ENCODE measurements around the gene PRCP.

DNA sequence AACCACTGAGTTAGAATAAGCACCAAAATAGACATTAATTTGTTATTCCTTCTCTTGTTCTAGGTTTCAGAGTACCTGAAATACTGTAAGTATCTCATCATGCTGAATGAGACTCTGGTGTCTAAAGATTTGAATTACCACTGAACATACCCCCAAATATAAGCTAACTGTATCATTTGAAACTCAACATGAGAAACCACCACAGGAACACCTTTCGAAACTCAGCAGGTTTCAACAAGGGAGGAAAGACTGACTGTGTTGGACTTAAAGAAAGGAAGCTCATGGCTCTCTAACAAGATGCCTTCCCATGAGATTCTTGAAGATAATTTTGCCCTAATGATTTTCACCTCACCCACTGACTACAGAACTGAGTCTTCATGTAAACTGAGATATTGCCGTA is 37.0 kb downstream of the PRCP start:
- TF ChIP-seq, protein P1, sequence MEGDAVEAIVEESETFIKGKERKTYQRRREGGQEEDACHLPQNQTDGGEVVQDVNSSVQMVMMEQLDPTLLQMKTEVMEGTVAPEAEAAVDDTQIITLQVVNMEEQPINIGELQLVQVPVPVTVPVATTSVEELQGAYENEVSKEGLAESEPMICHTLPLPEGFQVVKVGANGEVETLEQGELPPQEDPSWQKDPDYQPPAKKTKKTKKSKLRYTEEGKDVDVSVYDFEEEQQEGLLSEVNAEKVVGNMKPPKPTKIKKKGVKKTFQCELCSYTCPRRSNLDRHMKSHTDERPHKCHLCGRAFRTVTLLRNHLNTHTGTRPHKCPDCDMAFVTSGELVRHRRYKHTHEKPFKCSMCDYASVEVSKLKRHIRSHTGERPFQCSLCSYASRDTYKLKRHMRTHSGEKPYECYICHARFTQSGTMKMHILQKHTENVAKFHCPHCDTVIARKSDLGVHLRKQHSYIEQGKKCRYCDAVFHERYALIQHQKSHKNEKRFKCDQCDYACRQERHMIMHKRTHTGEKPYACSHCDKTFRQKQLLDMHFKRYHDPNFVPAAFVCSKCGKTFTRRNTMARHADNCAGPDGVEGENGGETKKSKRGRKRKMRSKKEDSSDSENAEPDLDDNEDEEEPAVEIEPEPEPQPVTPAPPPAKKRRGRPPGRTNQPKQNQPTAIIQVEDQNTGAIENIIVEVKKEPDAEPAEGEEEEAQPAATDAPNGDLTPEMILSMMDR (IDR thresholded peaks at IDR 0.05) = no peak
- TF ChIP-seq POLR2AphosphoS5 (IDR thresholded peaks at IDR 0.05) = no peak
- no peak for TF ChIP-seq POLR2A (IDR thresholded peaks at IDR 0.05)

All from breast epithelium (tissue), 3 donors.